ENCODE data around the gene C12orf42.

The C12orf42 gene

DNA sequence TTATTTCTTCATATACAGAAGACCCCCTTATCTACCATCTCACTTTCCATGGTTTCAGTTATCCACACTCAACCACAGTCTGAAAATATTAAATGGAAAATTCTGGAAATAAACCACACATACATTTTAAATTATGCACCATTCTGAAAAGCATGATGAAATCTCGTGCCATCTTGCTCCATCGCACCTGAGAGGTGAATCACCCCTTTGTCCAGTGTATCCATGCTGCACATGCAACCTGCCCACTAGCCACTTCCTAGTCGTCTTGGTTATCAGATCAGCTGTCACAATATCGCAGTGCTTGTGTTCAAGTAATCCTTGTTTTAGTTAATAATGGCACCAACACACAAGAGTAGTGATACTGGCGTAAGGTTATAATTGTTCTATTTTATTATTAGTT lies 145.7 kb downstream of the C12orf42 start:
- H4K5ac ChIP-seq (ENCODE audit: low read length), result no peak overlapping the region
- no peak overlapping the region for H2BK5ac ChIP-seq (ENCODE audit: low read length)
- H4K8ac ChIP-seq (ENCODE audit: low read depth, low read length), result no peak overlapping the region
- H3K79me2 ChIP-seq (ENCODE audit: control insufficient read depth, insufficient read depth, low read length), result no peaks in the 10 kb centered on the region
- no peak overlapping the region for H3K4me3 ChIP-seq (ENCODE audit: low read length)
- H2BK15ac ChIP-seq (replicated peaks; ENCODE audit: low read depth), result no peak overlapping the region
- H3K18ac ChIP-seq (ENCODE audit: low read length), result no peak overlapping the region
- no peak for DNase-seq
- H3K9ac ChIP-seq (ENCODE audit: low read length), result no peak overlapping the region
- H2BK120ac ChIP-seq (ENCODE audit: low read depth, low read length), result no peak overlapping the region
- WGBS (ENCODE audit: extremely low coverage, insufficient coverage, low lambda C conversion rate), result no CpG with 5 or more reads among the region's 5 CpGs
- H3K4me2 ChIP-seq (ENCODE audit: low read length), result no peak overlapping the region
- H3K27me3 ChIP-seq (ENCODE audit: insufficient read depth, low read length, poor library complexity), result no peaks in the 10 kb centered on the region
- H3K23ac ChIP-seq (ENCODE audit: low read length), result no peak overlapping the region
- H3K79me1 ChIP-seq (ENCODE audit: low read length), result no peaks in the 10 kb centered on the region
- no peak overlapping the region for H2AK5ac ChIP-seq (ENCODE audit: low read length)
- no peak overlapping the region for H3K56ac ChIP-seq (ENCODE audit: low read length)
- no peak overlapping the region for H3K27ac ChIP-seq (ENCODE audit: low read depth, low read length)
- H3K36me3 ChIP-seq (ENCODE audit: control insufficient read depth, insufficient read depth, low read length), result no peaks in the 10 kb centered on the region
- no peaks in the 10 kb centered on the region for H3K4me1 ChIP-seq (ENCODE audit: control insufficient read depth, low read depth, low read length)
- H3K4ac ChIP-seq (ENCODE audit: low read depth, low read length), result no peak overlapping the region

DNA sequence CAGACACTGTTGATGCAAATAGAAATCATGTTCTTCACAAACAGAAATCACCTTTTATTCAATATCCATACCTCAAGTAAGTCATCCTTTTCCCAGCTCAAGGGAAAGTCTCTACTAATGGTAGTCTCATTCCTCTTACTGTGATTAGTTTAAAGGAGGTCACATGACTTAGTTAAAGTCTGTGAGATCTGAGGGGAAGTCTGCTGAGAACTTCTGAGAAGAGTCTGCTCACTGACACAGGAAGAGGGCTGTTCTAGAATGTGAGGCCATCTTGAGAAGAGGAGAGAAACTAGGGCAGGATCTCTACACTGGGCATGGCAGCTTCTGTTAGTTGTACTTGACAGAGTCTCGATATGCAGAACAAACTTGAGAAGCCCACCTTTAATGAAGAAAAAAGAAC lies 146.8 kb downstream of the C12orf42 start:
- Histone ChIP-seq H3K79me2 (ENCODE audit: control insufficient read depth, insufficient read depth, low read length) (no peaks in the 10 kb centered on the region), H2BK120ac (ENCODE audit: low read depth, low read length) (no peak overlapping the region), H3K36me3 (ENCODE audit: control insufficient read depth, insufficient read depth, low read length) (no peaks in the 10 kb centered on the region), H3K79me1 (ENCODE audit: low read length) (no peaks in the 10 kb centered on the region), H2BK15ac (replicated peaks; ENCODE audit: low read depth) (no peak overlapping the region), H3K23ac (ENCODE audit: low read length) (no peak overlapping the region), H3K56ac (ENCODE audit: low read length) (no peak overlapping the region), H2BK5ac (ENCODE audit: low read length) (no peak overlapping the region), H3K27ac (ENCODE audit: low read depth, low read length) (no peak overlapping the region), H3K4me1 (ENCODE audit: control insufficient read depth, low read depth, low read length) (no peaks in the 10 kb centered on the region), H3K4me3 (ENCODE audit: low read length) (no peak overlapping the region), H4K5ac (ENCODE audit: low read length) (no peak overlapping the region), H3K18ac (ENCODE audit: low read length) (no peak overlapping the region), H2AK5ac (ENCODE audit: low read length) (no peak overlapping the region), H3K27me3 (ENCODE audit: insufficient read depth, low read length, poor library complexity) (no peaks in the 10 kb centered on the region), H3K4ac (ENCODE audit: low read depth, low read length) (no peak overlapping the region), H3K4me2 (ENCODE audit: low read length) (no peak overlapping the region), H3K9ac (ENCODE audit: low read length) (no peak overlapping the region), H4K8ac (ENCODE audit: low read depth, low read length) (no peak overlapping the region)
- no peak for DNase-seq
- WGBS (ENCODE audit: extremely low coverage, insufficient coverage, low lambda C conversion rate), result no CpG with 5 or more reads among the region's 1 CpG

DNA sequence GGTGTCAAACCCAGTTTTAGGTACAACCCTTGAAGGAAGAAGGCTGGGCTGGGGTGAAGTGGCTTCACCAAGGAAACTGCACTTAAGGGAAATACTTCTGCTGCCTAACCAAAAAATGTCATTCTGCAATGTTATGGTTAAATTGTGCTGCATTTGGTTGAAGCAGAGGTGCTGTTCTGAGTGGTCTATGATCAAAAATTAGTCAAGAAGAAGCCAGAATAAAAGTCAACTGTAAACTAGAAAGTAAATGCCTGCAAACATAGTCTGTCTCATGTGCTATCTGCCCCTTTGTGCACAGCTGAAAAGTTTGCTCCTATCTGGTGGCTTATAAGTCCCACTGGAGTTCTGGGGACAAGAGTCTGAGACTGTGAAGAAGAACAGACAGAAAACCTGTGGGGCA lies 158.8 kb downstream of the C12orf42 start:
- Histone ChIP-seq H3K4ac (ENCODE audit: low read depth, low read length) (no peak overlapping the region), H3K36me3 (ENCODE audit: control insufficient read depth, insufficient read depth, low read length) (no peaks in the 10 kb centered on the region), H3K4me1 (ENCODE audit: control insufficient read depth, low read depth, low read length) (no peaks in the 10 kb centered on the region), H4K5ac (ENCODE audit: low read length) (no peak overlapping the region), H2BK5ac (ENCODE audit: low read length) (no peak overlapping the region), H2BK120ac (ENCODE audit: low read depth, low read length) (no peak overlapping the region), H3K4me3 (ENCODE audit: low read length) (no peak overlapping the region), H2BK15ac (replicated peaks; ENCODE audit: low read depth) (no peak overlapping the region), H3K27ac (ENCODE audit: low read depth, low read length) (no peak overlapping the region), H2AK5ac (ENCODE audit: low read length) (no peak overlapping the region), H3K9ac (ENCODE audit: low read length) (no peak overlapping the region), H4K8ac (ENCODE audit: low read depth, low read length) (no peak overlapping the region), H3K79me2 (ENCODE audit: control insufficient read depth, insufficient read depth, low read length) (no peaks in the 10 kb centered on the region), H3K23ac (ENCODE audit: low read length) (no peak overlapping the region), H3K4me2 (ENCODE audit: low read length) (no peak overlapping the region), H3K79me1 (ENCODE audit: low read length) (no peaks in the 10 kb centered on the region), H3K27me3 (ENCODE audit: insufficient read depth, low read length, poor library complexity) (no peaks in the 10 kb centered on the region), H3K18ac (ENCODE audit: low read length) (no peak overlapping the region), H3K56ac (ENCODE audit: low read length) (no peak overlapping the region)
- DNase-seq, result no peak

DNA sequence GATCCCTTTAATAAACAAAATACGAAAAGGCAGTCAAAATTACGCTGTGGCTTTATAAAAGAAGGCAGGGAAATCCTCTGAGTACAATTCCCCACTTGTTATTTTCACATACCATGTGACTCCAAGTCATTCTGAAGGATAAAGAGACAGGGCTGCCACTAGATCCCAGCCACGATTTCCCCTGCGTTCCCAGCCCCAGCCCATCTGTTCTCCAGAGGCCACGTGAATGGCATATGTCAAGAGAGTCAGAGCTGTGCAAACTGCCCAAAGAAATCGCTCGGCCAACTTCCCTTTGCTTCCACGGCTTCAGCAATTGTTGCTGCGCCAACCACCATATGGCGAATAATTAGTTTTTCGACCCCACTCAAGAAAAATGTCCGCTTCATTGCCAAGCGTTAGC lies 161.3 kb downstream of the C12orf42 start:
- no CpG with 5 or more reads among the region's 13 CpGs for WGBS (ENCODE audit: extremely low coverage, insufficient coverage, low lambda C conversion rate)
- H4K8ac ChIP-seq (ENCODE audit: low read depth, low read length), result no peak overlapping the region
- H3K4me3 ChIP-seq (ENCODE audit: low read length), result no peak overlapping the region
- H2AK5ac ChIP-seq (ENCODE audit: low read length), result no peak overlapping the region
- no peaks in the 10 kb centered on the region for H3K4me1 ChIP-seq (ENCODE audit: control insufficient read depth, low read depth, low read length)
- H3K79me1 ChIP-seq (ENCODE audit: low read length), result no peaks in the 10 kb centered on the region
- no peak for DNase-seq
- no peaks in the 10 kb centered on the region for H3K79me2 ChIP-seq (ENCODE audit: control insufficient read depth, insufficient read depth, low read length)
- no peak overlapping the region for H3K9ac ChIP-seq (ENCODE audit: low read length)
- no peak overlapping the region for H2BK15ac ChIP-seq (replicated peaks; ENCODE audit: low read depth)
- no peak overlapping the region for H3K23ac ChIP-seq (ENCODE audit: low read length)
- no peak overlapping the region for H2BK5ac ChIP-seq (ENCODE audit: low read length)
- no peak overlapping the region for H4K5ac ChIP-seq (ENCODE audit: low read length)
- H3K4ac ChIP-seq (ENCODE audit: low read depth, low read length), result no peak overlapping the region
- no peak overlapping the region for H2BK120ac ChIP-seq (ENCODE audit: low read depth, low read length)
- H3K27me3 ChIP-seq (ENCODE audit: insufficient read depth, low read length, poor library complexity), result no peaks in the 10 kb centered on the region
- no peaks in the 10 kb centered on the region for H3K36me3 ChIP-seq (ENCODE audit: control insufficient read depth, insufficient read depth, low read length)
- no peak overlapping the region for H3K27ac ChIP-seq (ENCODE audit: low read depth, low read length)
- H3K18ac ChIP-seq (ENCODE audit: low read length), result no peak overlapping the region
- no peak overlapping the region for H3K4me2 ChIP-seq (ENCODE audit: low read length)
- no peak overlapping the region for H3K56ac ChIP-seq (ENCODE audit: low read length)

DNA sequence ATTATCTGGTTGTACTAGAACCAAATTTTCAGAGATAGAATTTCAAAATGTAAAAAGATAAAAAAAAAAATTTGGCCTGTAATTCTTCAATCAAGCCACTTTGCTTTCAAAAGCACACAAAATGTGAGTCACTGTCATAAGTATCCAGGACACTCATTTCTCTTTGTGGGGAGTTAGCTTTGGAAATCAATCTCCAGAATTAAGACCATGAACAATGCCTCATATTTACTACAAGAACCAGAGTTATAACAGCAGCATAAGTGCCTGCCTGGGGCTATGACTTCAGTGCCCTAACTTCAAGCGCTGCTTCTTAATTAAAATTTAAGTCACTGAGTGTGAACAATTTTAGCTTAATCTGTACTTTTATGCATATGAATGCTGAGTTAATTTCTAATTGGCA lies 162.1 kb downstream of the C12orf42 start:
- H3K79me2 ChIP-seq (ENCODE audit: control insufficient read depth, insufficient read depth, low read length), result no peaks in the 10 kb centered on the region
- no peak overlapping the region for H3K4me3 ChIP-seq (ENCODE audit: low read length)
- no peaks in the 10 kb centered on the region for H3K79me1 ChIP-seq (ENCODE audit: low read length)
- no CpG with 5 or more reads among the region's 1 CpG for WGBS (ENCODE audit: extremely low coverage, insufficient coverage, low lambda C conversion rate)
- H2BK5ac ChIP-seq (ENCODE audit: low read length), result no peak overlapping the region
- H3K27ac ChIP-seq (ENCODE audit: low read depth, low read length), result no peak overlapping the region
- no peak overlapping the region for H3K4me2 ChIP-seq (ENCODE audit: low read length)
- no peak overlapping the region for H2BK15ac ChIP-seq (replicated peaks; ENCODE audit: low read depth)
- H4K5ac ChIP-seq (ENCODE audit: low read length), result no peak overlapping the region
- H3K9ac ChIP-seq (ENCODE audit: low read length), result no peak overlapping the region
- no peak overlapping the region for H3K23ac ChIP-seq (ENCODE audit: low read length)
- H3K36me3 ChIP-seq (ENCODE audit: control insufficient read depth, insufficient read depth, low read length), result no peaks in the 10 kb centered on the region
- no peak overlapping the region for H3K18ac ChIP-seq (ENCODE audit: low read length)
- no peak overlapping the region for H3K56ac ChIP-seq (ENCODE audit: low read length)
- no peaks in the 10 kb centered on the region for H3K4me1 ChIP-seq (ENCODE audit: control insufficient read depth, low read depth, low read length)
- no peak overlapping the region for H2AK5ac ChIP-seq (ENCODE audit: low read length)
- DNase-seq, result no peak
- H3K27me3 ChIP-seq (ENCODE audit: insufficient read depth, low read length, poor library complexity), result no peaks in the 10 kb centered on the region
- no peak overlapping the region for H3K4ac ChIP-seq (ENCODE audit: low read depth, low read length)
- no peak overlapping the region for H2BK120ac ChIP-seq (ENCODE audit: low read depth, low read length)
- H4K8ac ChIP-seq (ENCODE audit: low read depth, low read length), result no peak overlapping the region

DNA sequence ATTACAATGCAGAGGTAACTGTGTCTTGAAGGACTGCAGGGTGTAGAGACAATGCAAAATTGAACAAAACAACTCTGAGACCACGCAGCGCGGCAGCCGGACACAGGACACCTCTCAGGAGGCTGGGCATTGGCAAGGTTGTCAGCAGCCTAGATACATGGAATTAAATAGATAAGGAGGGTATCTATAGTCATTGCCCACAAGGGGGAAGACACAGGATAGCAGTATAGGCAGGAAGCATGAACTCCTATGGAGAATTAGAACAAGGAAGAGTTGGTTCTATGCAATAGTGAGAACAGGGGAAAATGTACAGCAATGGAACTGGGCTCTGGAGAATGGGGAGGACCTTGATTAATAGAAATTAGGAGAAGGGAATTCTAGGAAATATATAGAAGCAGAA lies 164.1 kb downstream of the C12orf42 start:
- no CpG with 5 or more reads among the region's 4 CpGs for WGBS (ENCODE audit: extremely low coverage, insufficient coverage, low lambda C conversion rate)
- Histone ChIP-seq H4K8ac (ENCODE audit: low read depth, low read length) (no peak overlapping the region), H2BK5ac (ENCODE audit: low read length) (no peak overlapping the region), H3K27me3 (ENCODE audit: insufficient read depth, low read length, poor library complexity) (no peaks in the 10 kb centered on the region), H3K9ac (ENCODE audit: low read length) (no peak overlapping the region), H2BK15ac (replicated peaks; ENCODE audit: low read depth) (no peak overlapping the region), H3K23ac (ENCODE audit: low read length) (no peak overlapping the region), H2AK5ac (ENCODE audit: low read length) (no peak overlapping the region), H3K4me3 (ENCODE audit: low read length) (no peak overlapping the region), H2BK120ac (ENCODE audit: low read depth, low read length) (no peak overlapping the region), H3K27ac (ENCODE audit: low read depth, low read length) (no peak overlapping the region), H3K56ac (ENCODE audit: low read length) (no peak overlapping the region), H3K4me1 (ENCODE audit: control insufficient read depth, low read depth, low read length) (no peaks in the 10 kb centered on the region), H3K79me2 (ENCODE audit: control insufficient read depth, insufficient read depth, low read length) (no peaks in the 10 kb centered on the region), H3K18ac (ENCODE audit: low read length) (no peak overlapping the region), H3K4me2 (ENCODE audit: low read length) (no peak overlapping the region), H4K5ac (ENCODE audit: low read length) (no peak overlapping the region), H3K79me1 (ENCODE audit: low read length) (no peaks in the 10 kb centered on the region), H3K36me3 (ENCODE audit: control insufficient read depth, insufficient read depth, low read length) (no peaks in the 10 kb centered on the region), H3K4ac (ENCODE audit: low read depth, low read length) (no peak overlapping the region)
- DNase-seq, result peak; percentile 14

All from mesendoderm (in vitro differentiated cells).